Mucosa of descending colon (tissue), 3 donors: ENCODE results near the gene SERPINE3. TPM values are rescaled to one million over a fixed set of nuclear protein-coding genes. Genes with fewer than 3 reads are reported as not detected.

ENCODE experiments used
- ATAC-seq: fragments of 200-7000 bp; cut with Tn5 transposase; one replicate; pipeline ENCODE4 v1.9.1; 2020; ENCODE audit warnings: mild to moderate bottlenecking, moderate library complexity
- DNase-seq, 3 donors: peaks; one replicate each; pipeline ENCODE4 v3.0.0-alpha.2; 2020
- H3K36me3 ChIP-seq: fragments of 200-600 bp; one replicate; pipeline ENCODE4 v1.8.0; 2021; ENCODE audit warnings: low read depth, mild to moderate bottlenecking
- H3K4me1 ChIP-seq: fragments of 200-600 bp; one replicate; pipeline ENCODE4 v1.8.0; 2021; ENCODE audit warnings: low read depth, mild to moderate bottlenecking
- H3K4me3 ChIP-seq: fragments of 200-600 bp; one replicate; pipeline ENCODE4 v1.8.0; 2021; ENCODE audit warnings: mild to moderate bottlenecking
- H3K9me3 ChIP-seq: fragments of 200-600 bp; one replicate; pipeline ENCODE4 v1.8.0; 2021; ENCODE audit warnings: mild to moderate bottlenecking
- intact Hi-C, 2 donors: fragments of 100-400 bp; cut with DNase I in 1 of 2; cut with micrococcal nuclease in 1 of 2; formaldehyde crosslinking; loops; one replicate each; pipeline versions ENCODE4 v1.11.0 to v1.11.1; 2022; cut with DNase I, micrococcal nuclease
- total RNA-seq, 3 donors: library from RNA; stranded (reverse); fragmentation: NEBNext Ultra II Directional in 2 of 3; extraction: Animal tissue kit (Norgen Biotek cat#: 25700) in 2 of 3; gene quantifications; one replicate each; pipeline versions ENCODE4 v1.2.1 to v1.2.4, GENCODE V29; 2021 to 2023
- TF ChIP-seq, protein P1 (sequence below): fragments of 200-600 bp; IDR thresholded peaks from one replicate; pipeline ENCODE4 v1.8.0; 2022; ENCODE audit warnings: antibody characterized with exemption, mild to moderate bottlenecking
- donor health status: DM: no; HTN: no; CAD: no; lungs with moderate emphysema.
- donor health status: DM: no; HTN: no; CAD: no.
- donor health status: DM: no; HTN: yes; CAD: no.

The SERPINE3 gene
- total RNA-seq, 3 donors from 2014 or later: not detected

DNA sequence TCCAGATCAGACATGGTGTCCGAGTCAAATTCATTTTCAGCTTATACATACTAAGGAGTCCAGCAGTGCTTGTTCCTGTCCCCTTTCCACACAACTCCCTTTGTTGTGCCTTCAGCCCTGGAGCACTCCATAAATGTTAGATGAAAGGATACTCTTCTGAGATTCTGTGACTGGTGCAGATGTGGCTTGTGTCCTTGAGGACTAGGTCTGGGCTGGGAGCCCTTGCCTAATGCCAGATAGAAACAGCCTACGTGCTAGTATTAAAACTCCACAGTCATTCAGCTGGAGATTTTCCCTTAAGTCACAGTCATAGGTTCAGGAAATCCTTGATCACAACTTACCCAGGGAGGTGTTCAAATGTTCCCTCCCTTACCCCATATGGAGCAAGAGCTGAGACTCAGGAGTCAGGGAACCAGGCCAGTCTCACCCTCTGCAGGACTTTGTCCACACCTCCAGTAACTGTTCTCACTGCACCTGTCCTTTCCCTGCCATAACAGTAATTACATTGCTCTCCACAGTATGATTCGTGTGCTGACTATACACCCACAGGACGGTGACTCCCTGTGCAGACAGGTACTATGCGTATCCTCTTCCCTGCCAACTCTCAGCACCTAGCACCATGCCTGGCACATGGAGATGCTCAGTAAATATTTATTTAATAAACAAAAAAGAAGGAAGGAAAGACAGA, 15.5 kb upstream of the SERPINE3 start:
- Histone ChIP-seq H3K4me3 (no peak overlapping the region), H3K4me1 (no peaks in the 10 kb centered on the region), H3K9me3 (no peaks in the 10 kb centered on the region), H3K36me3 (no peaks in the 10 kb centered on the region)
- TF ChIP-seq, protein P1, sequence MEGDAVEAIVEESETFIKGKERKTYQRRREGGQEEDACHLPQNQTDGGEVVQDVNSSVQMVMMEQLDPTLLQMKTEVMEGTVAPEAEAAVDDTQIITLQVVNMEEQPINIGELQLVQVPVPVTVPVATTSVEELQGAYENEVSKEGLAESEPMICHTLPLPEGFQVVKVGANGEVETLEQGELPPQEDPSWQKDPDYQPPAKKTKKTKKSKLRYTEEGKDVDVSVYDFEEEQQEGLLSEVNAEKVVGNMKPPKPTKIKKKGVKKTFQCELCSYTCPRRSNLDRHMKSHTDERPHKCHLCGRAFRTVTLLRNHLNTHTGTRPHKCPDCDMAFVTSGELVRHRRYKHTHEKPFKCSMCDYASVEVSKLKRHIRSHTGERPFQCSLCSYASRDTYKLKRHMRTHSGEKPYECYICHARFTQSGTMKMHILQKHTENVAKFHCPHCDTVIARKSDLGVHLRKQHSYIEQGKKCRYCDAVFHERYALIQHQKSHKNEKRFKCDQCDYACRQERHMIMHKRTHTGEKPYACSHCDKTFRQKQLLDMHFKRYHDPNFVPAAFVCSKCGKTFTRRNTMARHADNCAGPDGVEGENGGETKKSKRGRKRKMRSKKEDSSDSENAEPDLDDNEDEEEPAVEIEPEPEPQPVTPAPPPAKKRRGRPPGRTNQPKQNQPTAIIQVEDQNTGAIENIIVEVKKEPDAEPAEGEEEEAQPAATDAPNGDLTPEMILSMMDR: no peak
- ATAC-seq (peak; percentile 54), DNase-seq (no peak)
- intact Hi-C loops: no loop called here

DNA sequence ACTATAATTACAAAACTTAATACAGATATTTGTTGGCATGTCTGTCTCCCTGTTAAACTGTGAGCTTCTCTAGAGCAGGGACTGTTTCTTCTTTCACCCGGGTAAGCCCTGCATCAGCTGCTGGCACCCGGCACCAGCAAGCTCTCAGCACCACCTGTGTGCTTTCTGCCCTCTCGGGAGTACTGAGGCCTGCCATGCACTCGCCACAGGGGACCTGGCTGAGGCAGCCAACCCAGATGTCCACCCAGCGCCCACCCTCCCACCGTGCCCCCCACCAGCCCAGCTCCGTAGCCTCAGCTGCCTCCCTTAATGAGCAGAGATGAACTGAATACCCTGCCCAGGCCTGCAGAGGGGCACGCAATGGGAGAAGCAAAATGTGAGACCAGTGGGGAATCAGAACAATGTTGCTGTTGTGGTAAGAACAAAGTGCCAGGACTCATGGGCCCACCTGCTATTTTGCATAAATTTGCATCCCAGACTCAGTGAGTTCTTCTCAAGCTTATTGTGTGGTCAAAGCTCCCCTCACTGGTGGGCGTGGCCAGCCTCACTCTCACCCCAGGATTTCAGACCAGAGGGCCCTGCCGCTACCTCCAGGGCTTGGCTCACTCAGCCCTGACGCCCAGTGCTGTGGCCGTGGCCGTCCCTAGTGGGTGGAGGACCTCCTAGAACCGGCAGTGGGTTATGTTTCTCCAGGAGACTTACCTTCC, 14.6 kb upstream of the SERPINE3 start:
- Histone ChIP-seq H3K4me3 (no peak overlapping the region), H3K36me3 (no peaks in the 10 kb centered on the region), H3K4me1 (no peaks in the 10 kb centered on the region), H3K9me3 (no peaks in the 10 kb centered on the region)
- DNase-seq: no peak
- intact Hi-C loops: no loop called here
- TF ChIP-seq, protein P1: no peak
- ATAC-seq: no peak

DNA sequence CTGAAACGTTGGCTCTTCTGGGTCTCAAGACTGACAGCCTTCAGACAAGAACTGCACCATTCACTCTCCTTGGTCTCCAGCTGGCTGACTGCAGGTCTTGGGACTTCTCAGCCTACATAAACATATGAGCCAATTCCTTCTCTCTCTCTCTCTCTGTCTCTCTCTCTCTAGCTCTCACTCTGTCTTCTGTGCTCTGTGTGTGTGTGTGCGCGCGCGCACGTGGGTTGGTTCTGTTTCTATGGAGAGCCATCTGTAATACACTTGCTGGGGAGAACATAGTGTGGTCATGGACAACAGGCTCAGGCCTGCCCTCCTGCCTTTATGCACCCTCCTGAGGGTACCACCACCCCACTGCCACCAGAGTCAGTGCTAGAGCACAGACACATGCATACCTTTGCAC, 13.7 kb upstream of the SERPINE3 start:
- no peak for ATAC-seq
- no peak for DNase-seq
- TF ChIP-seq, protein P1: no peak
- H3K4me3 ChIP-seq: no peak overlapping the region
- no peaks in the 10 kb centered on the region for H3K9me3 ChIP-seq
- intact Hi-C loops: no loop called here
- H3K36me3 ChIP-seq: no peaks in the 10 kb centered on the region
- H3K4me1 ChIP-seq: no peaks in the 10 kb centered on the region

DNA sequence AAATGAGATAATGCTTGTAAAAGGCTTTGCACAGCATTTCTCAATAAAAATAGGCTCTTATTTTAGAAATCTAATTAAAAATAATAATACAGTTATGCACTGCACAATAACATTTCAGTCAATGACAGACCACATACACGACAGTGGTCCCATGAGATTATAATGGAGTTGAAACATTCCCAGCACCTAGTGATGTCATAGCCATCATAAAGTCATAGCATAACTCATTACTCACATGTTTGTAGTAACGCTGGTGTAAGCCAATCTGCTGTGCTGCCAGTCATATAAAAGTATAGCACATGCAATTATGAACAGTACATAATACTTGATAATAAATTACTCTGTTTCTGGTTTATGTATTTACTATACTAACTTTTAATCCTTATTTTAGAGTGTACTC, 12.7 kb upstream of the SERPINE3 start:
- ATAC-seq (no peak), DNase-seq (no peak)
- H3K4me1 ChIP-seq: no peaks in the 10 kb centered on the region
- TF ChIP-seq, protein P1: no peak
- H3K36me3 ChIP-seq: no peaks in the 10 kb centered on the region
- H3K9me3 ChIP-seq: no peaks in the 10 kb centered on the region
- intact Hi-C loops: no loop called here
- no peak overlapping the region for H3K4me3 ChIP-seq

DNA sequence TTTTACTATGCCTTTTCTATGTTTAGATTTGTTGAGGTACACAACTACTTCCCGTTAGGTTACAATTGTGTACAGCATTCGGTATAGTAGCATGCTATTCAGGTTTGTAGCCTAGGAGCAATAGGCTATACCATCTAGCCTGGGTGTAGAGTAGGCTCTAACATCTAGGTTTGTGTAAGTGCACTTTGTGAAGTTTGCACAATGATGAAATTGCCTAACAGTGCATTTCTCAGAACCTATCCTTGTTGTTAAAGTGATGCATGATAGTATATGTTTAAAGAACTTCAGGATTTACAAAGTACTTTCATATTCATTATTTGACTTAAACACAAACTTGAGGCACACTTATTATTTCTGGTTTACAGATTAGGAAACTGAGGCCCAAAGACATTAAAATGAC, 11.5 kb upstream of the SERPINE3 start:
- no peak for ATAC-seq
- Histone ChIP-seq H3K4me3 (no peak overlapping the region), H3K9me3 (no peaks in the 10 kb centered on the region), H3K4me1 (no peaks in the 10 kb centered on the region), H3K36me3 (no peaks in the 10 kb centered on the region)
- no peak for DNase-seq
- intact Hi-C loops: no loop called here
- TF ChIP-seq, protein P1: no peak
